ENCODE results near the gene CADM2.

DNA sequence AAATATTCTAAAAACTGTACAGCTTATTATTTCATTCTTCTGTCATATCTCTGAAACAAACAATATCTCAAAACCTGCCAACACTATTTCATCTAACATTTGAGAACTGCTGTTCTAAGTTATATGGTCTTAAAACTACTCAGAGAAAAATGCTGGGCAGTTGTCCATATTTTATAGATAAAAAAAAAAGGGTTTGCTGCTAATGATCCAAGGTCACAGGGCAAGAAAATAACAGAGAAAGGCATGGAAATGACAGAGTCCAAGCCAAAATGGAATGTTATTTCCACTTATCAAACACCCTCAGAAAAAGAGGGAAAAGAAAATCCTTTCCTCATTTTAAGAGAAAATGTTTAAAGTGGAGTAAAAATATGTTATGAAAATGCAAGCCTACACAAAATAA is 313.1 kb downstream of the CADM2 start:
- TF ChIP-seq, protein P1, sequence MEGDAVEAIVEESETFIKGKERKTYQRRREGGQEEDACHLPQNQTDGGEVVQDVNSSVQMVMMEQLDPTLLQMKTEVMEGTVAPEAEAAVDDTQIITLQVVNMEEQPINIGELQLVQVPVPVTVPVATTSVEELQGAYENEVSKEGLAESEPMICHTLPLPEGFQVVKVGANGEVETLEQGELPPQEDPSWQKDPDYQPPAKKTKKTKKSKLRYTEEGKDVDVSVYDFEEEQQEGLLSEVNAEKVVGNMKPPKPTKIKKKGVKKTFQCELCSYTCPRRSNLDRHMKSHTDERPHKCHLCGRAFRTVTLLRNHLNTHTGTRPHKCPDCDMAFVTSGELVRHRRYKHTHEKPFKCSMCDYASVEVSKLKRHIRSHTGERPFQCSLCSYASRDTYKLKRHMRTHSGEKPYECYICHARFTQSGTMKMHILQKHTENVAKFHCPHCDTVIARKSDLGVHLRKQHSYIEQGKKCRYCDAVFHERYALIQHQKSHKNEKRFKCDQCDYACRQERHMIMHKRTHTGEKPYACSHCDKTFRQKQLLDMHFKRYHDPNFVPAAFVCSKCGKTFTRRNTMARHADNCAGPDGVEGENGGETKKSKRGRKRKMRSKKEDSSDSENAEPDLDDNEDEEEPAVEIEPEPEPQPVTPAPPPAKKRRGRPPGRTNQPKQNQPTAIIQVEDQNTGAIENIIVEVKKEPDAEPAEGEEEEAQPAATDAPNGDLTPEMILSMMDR (IDR thresholded peaks at IDR 0.05; ENCODE audit: extremely low read depth in 1 of 2, insufficient read depth in 1 of 2, low read depth in 1 of 2, low read length in 2 of 2): no peak
- TF ChIP-seq, protein P2, sequence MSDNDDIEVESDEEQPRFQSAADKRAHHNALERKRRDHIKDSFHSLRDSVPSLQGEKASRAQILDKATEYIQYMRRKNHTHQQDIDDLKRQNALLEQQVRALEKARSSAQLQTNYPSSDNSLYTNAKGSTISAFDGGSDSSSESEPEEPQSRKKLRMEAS (IDR thresholded peaks at IDR 0.05; ENCODE audit: insufficient read depth, insufficient read length): no peak
- TF ChIP-seq POLR2A (IDR thresholded peaks at IDR 0.05; ENCODE audit: low read depth, low read length) (no peak), EZH2 (IDR thresholded peaks at IDR 0.05; ENCODE audit: borderline replicate concordance, low read depth, low read length, severe bottlenecking) (no peak)
